Astrocyte of the cerebellum (primary cell): ENCODE measurements around the gene TSPO.

Source experiments
- DNase-seq: peaks from one replicate; pipeline ENCODE4 v3.0.0-alpha.2; 2011; ENCODE audit warnings: low read depth
- H3K4me3 ChIP-seq: 2 replicates; pipeline ENCODE4 v1.5.1; 2011; ENCODE audit warnings: mild to moderate bottlenecking, low read depth, low read length, moderate library complexity
- CTCF ChIP-seq: IDR thresholded peaks from 2 replicates; pipeline ENCODE4 v1.5.1; 2012; ENCODE audit warnings: low read length, low read depth, moderate library complexity, mild to moderate bottlenecking; ENCODE audit errors: missing control alignments
- in situ Hi-C: cut with HindIII; loops from 2 replicates; pipeline ENCODE4 v1.10.0; 2017; ENCODE audit warnings: low sequenced_read_pairs

Gene TSPO

GRCh38 chr22:43180670-43181069, 29.3 kb downstream of the TSPO start:
- in situ Hi-C loops = no loop called here
- DNase-seq = no peak
- no peak for TF ChIP-seq CTCF
- no peak overlapping the region for H3K4me3 ChIP-seq

GRCh38 chr22:43181321-43182076, 30.1 kb downstream of the TSPO start:
- in situ Hi-C loops = no loop called here
- no peak for DNase-seq
- TF ChIP-seq CTCF = no peak
- no peak overlapping the region for H3K4me3 ChIP-seq

- no peak for TF ChIP-seq CTCF
- DNase-seq = no peak
- in situ Hi-C loops = no loop called here
- no peak overlapping the region for H3K4me3 ChIP-seq
These were observed 30.8 kb downstream of the TSPO start for GRCh38 chr22:43182118-43182517.

- no peak for TF ChIP-seq CTCF
- in situ Hi-C loops = no loop called here
- no peak for DNase-seq
- no peak overlapping the region for H3K4me3 ChIP-seq
These were observed 31.4 kb downstream of the TSPO start for GRCh38 chr22:43182726-43183125.

GRCh38 chr22:43183496-43184277, 32.3 kb downstream of the TSPO start:
- H3K4me3 ChIP-seq = no peak overlapping the region
- TF ChIP-seq CTCF = no peak
- DNase-seq = peak; percentile 47
- in situ Hi-C loops = no loop called here

GRCh38 chr22:43185860-43186261, 34.5 kb downstream of the TSPO start:
- peak overlapping the region; percentile 59 for H3K4me3 ChIP-seq
- in situ Hi-C loops = no loop called here
- no peak for TF ChIP-seq CTCF
- no peak for DNase-seq
